ENCODE data around the gene KLF16. TPM values are rescaled to one million over a fixed set of nuclear protein-coding genes. Genes with fewer than 3 reads are reported as not detected.

Gene KLF16
- 19.6 to 30.3 TPM (median 21.6 TPM) in 5 replicates for total RNA-seq (2022; extraction: Qiagen RNA extraction; ENCODE audit: low read depth)

GRCh38 chr19:1863328-1863637, at the start of gene KLF16:
TSS of gene KLF16 (minus strand) at chr19:1863579. CDS start at chr19:1863497, 82 bp downstream.

GRCh38 chr19:1905110-1905862, 41.9 kb upstream of the KLF16 start, which contains the start of the genes ADAT3 and SCAMP4:
TSS of gene ADAT3 (plus strand) at chr19:1905399. CDS start at chr19:1912048, 6,649 bp downstream.
TSS of gene SCAMP4 (plus strand) at chr19:1905399. CDS start at chr19:1915020, 9,621 bp downstream.

GRCh38 chr19:1885398-1886119, 22.2 kb upstream of the KLF16 start, which contains the start of gene ABHD17A:
TSS of gene ABHD17A (minus strand) at chr19:1885496. CDS start at chr19:1881566, 3,930 bp downstream.

GRCh38 chr19:1848399-1849131, 14.8 kb downstream of the KLF16 start, which contains the start of gene REXO1:
TSS of gene REXO1 (minus strand) at chr19:1848483. CDS start at chr19:1848358, 125 bp downstream.

GRCh38 chr19:1811942-1812425, 51.4 kb downstream of the KLF16 start, which contains the start of gene ATP8B3:
TSS of gene ATP8B3 (minus strand) at chr19:1812276. CDS start at chr19:1811736, 540 bp downstream.

Other genes with a start within 250 kb of the KLF16 start
- gene TCF3, start 211.0 kb downstream of the KLF16 start, total RNA-seq (2022; extraction: Qiagen RNA extraction; ENCODE audit: low read depth), result 38.6 to 70.5 TPM (median 58.8 TPM) in 5 replicates
- 0.01 TPM in 1 of 5 replicates, not detected in the others for gene ONECUT3, start 110.1 kb downstream of the KLF16 start, total RNA-seq (2022; extraction: Qiagen RNA extraction; ENCODE audit: low read depth)
- gene ATP8B3, start 51.3 kb downstream of the KLF16 start, total RNA-seq (2022; extraction: Qiagen RNA extraction; ENCODE audit: low read depth), result 1.8 to 3.5 TPM (median 3.1 TPM) in 5 replicates
- 16.8 to 22.0 TPM (median 19.8 TPM) in 5 replicates for gene REXO1, start 15.1 kb downstream of the KLF16 start, total RNA-seq (2022; extraction: Qiagen RNA extraction; ENCODE audit: low read depth)
- gene ABHD17A, start 21.9 kb upstream of the KLF16 start, total RNA-seq (2022; extraction: Qiagen RNA extraction; ENCODE audit: low read depth), result 19.7 to 38.6 TPM (median 32.7 TPM) in 5 replicates
- 2.6 to 7.2 TPM (median 5.1 TPM) in 5 replicates for gene ADAT3, start 41.8 kb upstream of the KLF16 start, total RNA-seq (2022; extraction: Qiagen RNA extraction; ENCODE audit: low read depth)
- 47.3 to 69.9 TPM (median 54.0 TPM) in 5 replicates for gene SCAMP4, start 41.8 kb upstream of the KLF16 start, total RNA-seq (2022; extraction: Qiagen RNA extraction; ENCODE audit: low read depth)
- 34.5 to 49.3 TPM (median 42.9 TPM) in 5 replicates for gene CSNK1G2, start 77.6 kb upstream of the KLF16 start, total RNA-seq (2022; extraction: Qiagen RNA extraction; ENCODE audit: low read depth)
- gene BTBD2, start 152.1 kb upstream of the KLF16 start, total RNA-seq (2022; extraction: Qiagen RNA extraction; ENCODE audit: low read depth), result 31.4 to 48.8 TPM (median 37.4 TPM) in 5 replicates
- 30.2 to 55.5 TPM (median 51.8 TPM) in 5 replicates for gene MKNK2, start 187.7 kb upstream of the KLF16 start, total RNA-seq (2022; extraction: Qiagen RNA extraction; ENCODE audit: low read depth)
- 8.5 to 12.8 TPM (median 10.9 TPM) in 5 replicates for gene MOB3A, start 232.7 kb upstream of the KLF16 start, total RNA-seq (2022; extraction: Qiagen RNA extraction; ENCODE audit: low read depth)
- gene IZUMO4, start 233.3 kb upstream of the KLF16 start, total RNA-seq (2022; extraction: Qiagen RNA extraction; ENCODE audit: low read depth), result 0.37 to 0.75 TPM (median 0.47 TPM) in 5 replicates